GM19397 (cell line): ENCODE results near the gene BMPR1A.
"Not testable (repeated sequence)": the region's sequence is repeated elsewhere in the genome, so short reads cannot be mapped to it uniquely, and the experiment has no call there.

ENCODE experiments used
- ATAC-seq: cut with Tn5 transposase; IDR thresholded peaks from one replicate; pipeline ENCODE4 v1.9.1; 2021; ENCODE audit warnings: mild to moderate bottlenecking, moderate library complexity; ENCODE audit not compliant: unreplicated experiment

BMPR1A gene

GRCh38 chr10:86952697-86953096 is 196.3 kb downstream of the BMPR1A start:
- ATAC-seq = not testable (repeated sequence)

- ATAC-seq = no peak
Measured at GRCh38 chr10:86953747-86954680, 197.6 kb downstream of the BMPR1A start.

GRCh38 chr10:86954681-86955500 is 198.5 kb downstream of the BMPR1A start:
- ATAC-seq = no peak

- no peak for ATAC-seq
Measured at GRCh38 chr10:86955501-86956194, 199.2 kb downstream of the BMPR1A start.

- ATAC-seq = no peak
Measured at GRCh38 chr10:86956195-86956847, 199.9 kb downstream of the BMPR1A start.

GRCh38 chr10:86956848-86957448 is 200.5 kb downstream of the BMPR1A start:
- no peak for ATAC-seq

GRCh38 chr10:86957471-86958115 is 201.2 kb downstream of the BMPR1A start, which contains the start of gene MMRN2:
Gene MMRN2 (minus strand): TSS chr10:86957615. CDS start chr10:86957541, 74 bp downstream.
- no peak for ATAC-seq

- no peak for ATAC-seq
Measured at GRCh38 chr10:86958116-86958900, 201.9 kb downstream of the BMPR1A start, which contains the start of gene SNCG. Gene SNCG (plus strand): TSS chr10:86958599. CDS start chr10:86958698, 99 bp downstream.

GRCh38 chr10:86958901-86959736 is 202.7 kb downstream of the BMPR1A start:
- ATAC-seq = no peak

- no peak for ATAC-seq
Measured at GRCh38 chr10:86959737-86960002, 203.3 kb downstream of the BMPR1A start.

GRCh38 chr10:86960003-86960862 is 203.8 kb downstream of the BMPR1A start:
- peak; percentile 51 for ATAC-seq

- no peak for ATAC-seq
Measured at GRCh38 chr10:86960863-86961434, 204.5 kb downstream of the BMPR1A start.

GRCh38 chr10:86961481-86962091 is 205.2 kb downstream of the BMPR1A start:
- no peak for ATAC-seq

- ATAC-seq = no peak
Measured at GRCh38 chr10:86962136-86962980, 205.9 kb downstream of the BMPR1A start.

- ATAC-seq = no peak
Measured at GRCh38 chr10:86962981-86963310, 206.5 kb downstream of the BMPR1A start.
